ENCODE measurements around the gene RASGEF1B. TPM values are rescaled to one million over a fixed set of nuclear protein-coding genes. Genes with fewer than 3 reads are reported as not detected.
A peak's percentile ranks its signal among the peaks of the same experiment; 100 is the strongest.

Gene RASGEF1B
- total RNA-seq, 1 experiment from 2014 or later, result 6.9 TPM

GRCh38 chr4:81422595-81422994 lies 49.1 kb downstream of the RASGEF1B start:
- DNase-seq (ENCODE audit: low spot score) (no peak), ATAC-seq (no peak)
- Mint-ChIP-seq H3K4me1 (peaks cover 95% of the 10 kb centered on the region), H3K27me3 (ENCODE audit: low read depth) (peaks cover 4% of the 10 kb centered on the region; the same call in 1 of the 2 replicates), H3K4me3 (no peak overlapping the region), H3K27ac (no peak overlapping the region), H3K36me3 (no peaks in the 10 kb centered on the region), H3K9me3 (no peaks in the 10 kb centered on the region)
- CTCF ChIA-PET, result interaction anchor here (1.2 kb wide), 1 partner anchor 42 kb away, joined by 3 read pairs; no protein-coding TSS in a partner anchor
- POLR2A ChIA-PET, result no interaction called here
- TF ChIP-seq TP53 (CRISPR knock-in tag; IDR thresholded peaks at IDR 0.05) (no peak), ZNF121 (CRISPR knock-in tag; IDR thresholded peaks at IDR 0.05) (no peak), TEAD4 (CRISPR knock-in tag; IDR thresholded peaks at IDR 0.05) (no peak), SMAD3 (CRISPR knock-in tag; IDR thresholded peaks at IDR 0.05; ENCODE audit: borderline replicate concordance) (no peak), FOXP1 (CRISPR knock-in tag; IDR thresholded peaks at IDR 0.05; ENCODE audit: borderline replicate concordance) (no peak), EMX1 (CRISPR knock-in tag; IDR thresholded peaks at IDR 0.05) (no peak), MYBL2 (CRISPR knock-in tag; IDR thresholded peaks at IDR 0.05) (no peak)
- TF ChIP-seq, protein P1, sequence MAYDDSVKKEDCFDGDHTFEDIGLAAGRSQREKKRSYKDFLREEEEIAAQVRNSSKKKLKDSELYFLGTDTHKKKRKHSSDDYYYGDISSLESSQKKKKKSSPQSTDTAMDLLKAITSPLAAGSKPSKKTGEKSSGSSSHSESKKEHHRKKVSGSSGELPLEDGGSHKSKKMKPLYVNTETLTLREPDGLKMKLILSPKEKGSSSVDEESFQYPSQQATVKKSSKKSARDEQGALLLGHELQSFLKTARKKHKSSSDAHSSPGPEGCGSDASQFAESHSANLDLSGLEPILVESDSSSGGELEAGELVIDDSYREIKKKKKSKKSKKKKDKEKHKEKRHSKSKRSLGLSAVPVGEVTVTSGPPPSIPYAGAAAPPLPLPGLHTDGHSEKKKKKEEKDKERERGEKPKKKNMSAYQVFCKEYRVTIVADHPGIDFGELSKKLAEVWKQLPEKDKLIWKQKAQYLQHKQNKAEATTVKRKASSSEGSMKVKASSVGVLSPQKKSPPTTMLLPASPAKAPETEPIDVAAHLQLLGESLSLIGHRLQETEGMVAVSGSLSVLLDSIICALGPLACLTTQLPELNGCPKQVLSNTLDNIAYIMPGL (CRISPR knock-in tag; IDR thresholded peaks at IDR 0.05), result no peak
- TF ChIP-seq, protein P2, sequence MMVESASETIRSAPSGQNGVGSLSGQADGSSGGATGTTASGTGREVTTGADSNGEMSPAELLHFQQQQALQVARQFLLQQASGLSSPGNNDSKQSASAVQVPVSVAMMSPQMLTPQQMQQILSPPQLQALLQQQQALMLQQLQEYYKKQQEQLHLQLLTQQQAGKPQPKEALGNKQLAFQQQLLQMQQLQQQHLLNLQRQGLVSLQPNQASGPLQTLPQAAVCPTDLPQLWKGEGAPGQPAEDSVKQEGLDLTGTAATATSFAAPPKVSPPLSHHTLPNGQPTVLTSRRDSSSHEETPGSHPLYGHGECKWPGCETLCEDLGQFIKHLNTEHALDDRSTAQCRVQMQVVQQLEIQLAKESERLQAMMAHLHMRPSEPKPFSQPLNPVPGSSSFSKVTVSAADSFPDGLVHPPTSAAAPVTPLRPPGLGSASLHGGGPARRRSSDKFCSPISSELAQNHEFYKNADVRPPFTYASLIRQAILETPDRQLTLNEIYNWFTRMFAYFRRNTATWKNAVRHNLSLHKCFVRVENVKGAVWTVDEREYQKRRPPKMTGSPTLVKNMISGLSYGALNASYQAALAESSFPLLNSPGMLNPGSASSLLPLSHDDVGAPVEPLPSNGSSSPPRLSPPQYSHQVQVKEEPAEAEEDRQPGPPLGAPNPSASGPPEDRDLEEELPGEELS (CRISPR knock-in tag; IDR thresholded peaks at IDR 0.05), result no peak

- CTCF ChIA-PET, result no interaction called here
- ATAC-seq (peak; percentile 66), DNase-seq (ENCODE audit: low spot score) (no peak)
- POLR2A ChIA-PET, result no interaction called here
- Mint-ChIP-seq H3K27ac (peak overlapping the region; percentile 85; the same call in 1 of the 2 replicates), H3K27me3 (ENCODE audit: low read depth) (peaks cover 4% of the 10 kb centered on the region; the same call in 1 of the 2 replicates), H3K4me3 (no peak overlapping the region), H3K36me3 (no peaks in the 10 kb centered on the region), H3K4me1 (peaks cover 91% of the 10 kb centered on the region), H3K9me3 (no peaks in the 10 kb centered on the region)
- TF ChIP-seq HMGA2 (CRISPR knock-in tag; IDR thresholded peaks at IDR 0.05), result no peak
- TF ChIP-seq MXD4 (CRISPR knock-in tag; IDR thresholded peaks at IDR 0.05; ENCODE audit: borderline replicate concordance), result no peak
- TF ChIP-seq NFE2L1 (CRISPR knock-in tag; IDR thresholded peaks at IDR 0.05), result no peak
- TF ChIP-seq, protein P2 (CRISPR knock-in tag; IDR thresholded peaks at IDR 0.05), result no peak
- TF ChIP-seq ATF6 (CRISPR knock-in tag; IDR thresholded peaks at IDR 0.05), result no peak
- TF ChIP-seq, protein P3, sequence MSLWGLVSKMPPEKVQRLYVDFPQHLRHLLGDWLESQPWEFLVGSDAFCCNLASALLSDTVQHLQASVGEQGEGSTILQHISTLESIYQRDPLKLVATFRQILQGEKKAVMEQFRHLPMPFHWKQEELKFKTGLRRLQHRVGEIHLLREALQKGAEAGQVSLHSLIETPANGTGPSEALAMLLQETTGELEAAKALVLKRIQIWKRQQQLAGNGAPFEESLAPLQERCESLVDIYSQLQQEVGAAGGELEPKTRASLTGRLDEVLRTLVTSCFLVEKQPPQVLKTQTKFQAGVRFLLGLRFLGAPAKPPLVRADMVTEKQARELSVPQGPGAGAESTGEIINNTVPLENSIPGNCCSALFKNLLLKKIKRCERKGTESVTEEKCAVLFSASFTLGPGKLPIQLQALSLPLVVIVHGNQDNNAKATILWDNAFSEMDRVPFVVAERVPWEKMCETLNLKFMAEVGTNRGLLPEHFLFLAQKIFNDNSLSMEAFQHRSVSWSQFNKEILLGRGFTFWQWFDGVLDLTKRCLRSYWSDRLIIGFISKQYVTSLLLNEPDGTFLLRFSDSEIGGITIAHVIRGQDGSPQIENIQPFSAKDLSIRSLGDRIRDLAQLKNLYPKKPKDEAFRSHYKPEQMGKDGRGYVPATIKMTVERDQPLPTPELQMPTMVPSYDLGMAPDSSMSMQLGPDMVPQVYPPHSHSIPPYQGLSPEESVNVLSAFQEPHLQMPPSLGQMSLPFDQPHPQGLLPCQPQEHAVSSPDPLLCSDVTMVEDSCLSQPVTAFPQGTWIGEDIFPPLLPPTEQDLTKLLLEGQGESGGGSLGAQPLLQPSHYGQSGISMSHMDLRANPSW (CRISPR knock-in tag; conservative IDR thresholded peaks at IDR 0.05; ENCODE audit: low read depth), result no peak
- TF ChIP-seq, protein P4, sequence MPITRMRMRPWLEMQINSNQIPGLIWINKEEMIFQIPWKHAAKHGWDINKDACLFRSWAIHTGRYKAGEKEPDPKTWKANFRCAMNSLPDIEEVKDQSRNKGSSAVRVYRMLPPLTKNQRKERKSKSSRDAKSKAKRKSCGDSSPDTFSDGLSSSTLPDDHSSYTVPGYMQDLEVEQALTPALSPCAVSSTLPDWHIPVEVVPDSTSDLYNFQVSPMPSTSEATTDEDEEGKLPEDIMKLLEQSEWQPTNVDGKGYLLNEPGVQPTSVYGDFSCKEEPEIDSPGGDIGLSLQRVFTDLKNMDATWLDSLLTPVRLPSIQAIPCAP (CRISPR knock-in tag; IDR thresholded peaks at IDR 0.05), result no peak
- TF ChIP-seq NFYB (CRISPR knock-in tag; conservative IDR thresholded peaks at IDR 0.05; ENCODE audit: low read depth), result no peak
- TF ChIP-seq, protein P5, sequence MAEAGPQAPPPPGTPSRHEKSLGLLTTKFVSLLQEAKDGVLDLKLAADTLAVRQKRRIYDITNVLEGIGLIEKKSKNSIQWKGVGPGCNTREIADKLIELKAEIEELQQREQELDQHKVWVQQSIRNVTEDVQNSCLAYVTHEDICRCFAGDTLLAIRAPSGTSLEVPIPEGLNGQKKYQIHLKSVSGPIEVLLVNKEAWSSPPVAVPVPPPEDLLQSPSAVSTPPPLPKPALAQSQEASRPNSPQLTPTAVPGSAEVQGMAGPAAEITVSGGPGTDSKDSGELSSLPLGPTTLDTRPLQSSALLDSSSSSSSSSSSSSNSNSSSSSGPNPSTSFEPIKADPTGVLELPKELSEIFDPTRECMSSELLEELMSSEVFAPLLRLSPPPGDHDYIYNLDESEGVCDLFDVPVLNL (CRISPR knock-in tag; IDR thresholded peaks at IDR 0.05; ENCODE audit: borderline replicate concordance, low read depth), result no peak
These were observed 50.1 kb downstream of the RASGEF1B start for GRCh38 chr4:81421346-81422218.

Measured in WTC11 (cell line).